LNCAP (cell line): ENCODE data around the gene TGFBRAP1.

ENCODE experiments used
- TF ChIP-seq, protein P1 (sequence below): fragments of 450-650 bp; IDR thresholded peaks from 2 replicates; pipeline ENCODE4 v1.5.1; 2017; ENCODE audit warnings: mild to moderate bottlenecking

TGFBRAP1 gene

GRCh38 chr2:105249181-105249580 lies 80.4 kb downstream of the TGFBRAP1 start:
- TF ChIP-seq, protein P1, sequence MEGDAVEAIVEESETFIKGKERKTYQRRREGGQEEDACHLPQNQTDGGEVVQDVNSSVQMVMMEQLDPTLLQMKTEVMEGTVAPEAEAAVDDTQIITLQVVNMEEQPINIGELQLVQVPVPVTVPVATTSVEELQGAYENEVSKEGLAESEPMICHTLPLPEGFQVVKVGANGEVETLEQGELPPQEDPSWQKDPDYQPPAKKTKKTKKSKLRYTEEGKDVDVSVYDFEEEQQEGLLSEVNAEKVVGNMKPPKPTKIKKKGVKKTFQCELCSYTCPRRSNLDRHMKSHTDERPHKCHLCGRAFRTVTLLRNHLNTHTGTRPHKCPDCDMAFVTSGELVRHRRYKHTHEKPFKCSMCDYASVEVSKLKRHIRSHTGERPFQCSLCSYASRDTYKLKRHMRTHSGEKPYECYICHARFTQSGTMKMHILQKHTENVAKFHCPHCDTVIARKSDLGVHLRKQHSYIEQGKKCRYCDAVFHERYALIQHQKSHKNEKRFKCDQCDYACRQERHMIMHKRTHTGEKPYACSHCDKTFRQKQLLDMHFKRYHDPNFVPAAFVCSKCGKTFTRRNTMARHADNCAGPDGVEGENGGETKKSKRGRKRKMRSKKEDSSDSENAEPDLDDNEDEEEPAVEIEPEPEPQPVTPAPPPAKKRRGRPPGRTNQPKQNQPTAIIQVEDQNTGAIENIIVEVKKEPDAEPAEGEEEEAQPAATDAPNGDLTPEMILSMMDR = no peak

GRCh38 chr2:105248316-105249070 lies 81.0 kb downstream of the TGFBRAP1 start:
- TF ChIP-seq, protein P1 = no peak

DNA sequence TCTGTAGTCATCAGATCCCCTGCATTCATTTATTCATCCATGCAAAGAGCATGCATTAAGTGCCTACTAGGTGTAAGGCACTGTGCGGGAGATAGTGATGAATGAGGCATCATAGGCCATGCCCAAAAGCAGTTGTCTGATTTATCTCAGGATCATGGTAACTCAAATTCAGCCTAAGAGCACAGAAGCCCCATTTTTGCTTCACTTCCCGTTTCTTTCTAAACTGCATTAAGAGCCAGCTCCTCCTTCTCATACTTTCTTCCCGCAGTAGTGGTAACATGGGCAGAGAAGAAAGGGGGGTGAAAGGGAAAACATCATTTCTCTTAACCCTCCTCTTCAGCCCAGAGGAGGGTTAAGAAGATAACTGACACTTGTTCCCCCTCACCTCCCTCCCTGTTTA lies 85.1 kb downstream of the TGFBRAP1 start:
- TF ChIP-seq, protein P1 = no peak

GRCh38 chr2:105243961-105244360 lies 85.6 kb downstream of the TGFBRAP1 start:
- TF ChIP-seq, protein P1 = no peak

DNA sequence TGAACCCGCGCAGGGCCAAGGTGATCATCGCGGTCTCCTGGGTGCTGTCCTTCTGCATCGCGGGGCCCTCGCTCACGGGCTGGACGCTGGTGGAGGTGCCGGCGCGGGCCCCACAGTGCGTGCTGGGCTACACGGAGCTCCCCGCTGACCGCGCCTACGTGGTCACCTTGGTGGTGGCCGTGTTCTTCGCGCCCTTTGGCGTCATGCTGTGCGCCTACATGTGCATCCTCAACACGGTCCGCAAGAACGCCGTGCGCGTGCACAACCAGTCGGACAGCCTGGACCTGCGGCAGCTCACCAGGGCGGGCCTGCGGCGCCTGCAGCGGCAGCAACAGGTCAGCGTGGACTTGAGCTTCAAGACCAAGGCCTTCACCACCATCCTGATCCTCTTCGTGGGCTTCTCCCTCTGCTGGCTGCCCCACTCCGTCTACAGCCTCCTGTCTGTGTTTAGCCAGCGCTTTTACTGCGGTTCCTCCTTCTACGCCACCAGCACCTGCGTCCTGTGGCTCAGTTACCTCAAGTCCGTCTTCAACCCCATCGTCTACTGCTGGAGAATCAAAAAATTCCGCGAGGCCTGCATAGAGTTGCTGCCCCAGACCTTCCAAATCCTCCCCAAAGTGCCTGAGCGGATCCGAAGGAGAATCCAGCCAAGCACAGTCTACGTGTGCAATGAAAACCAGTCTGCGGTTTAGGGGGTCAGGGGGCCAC lies 87.1 kb downstream of the TGFBRAP1 start:
- TF ChIP-seq, protein P1 = no peak

DNA sequence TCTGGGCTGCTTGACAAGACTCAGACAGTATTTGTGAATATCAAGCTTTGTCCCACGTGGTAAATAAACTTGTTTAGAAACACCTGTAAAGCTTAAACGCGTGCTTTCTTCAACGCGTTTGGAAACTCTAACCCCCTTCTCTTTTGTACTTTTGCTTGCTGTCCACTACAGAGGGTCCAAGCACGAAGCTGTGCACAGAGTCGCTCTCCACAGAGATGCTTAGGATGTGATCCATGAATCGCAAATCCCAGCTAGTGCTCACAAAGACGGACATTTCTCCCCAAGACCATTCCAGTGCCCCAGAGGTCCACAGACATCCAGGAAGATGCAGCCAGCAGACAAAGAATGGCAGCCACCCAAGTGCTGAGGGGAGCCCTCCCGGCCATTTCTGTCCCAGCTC lies 88.1 kb downstream of the TGFBRAP1 start, which contains the start of gene GPR45:
GPR45 (plus strand) TSS at position 301 of the 400 bp plus-strand sequence. CDS start 116 bp downstream, outside the sequence.
- TF ChIP-seq, protein P1 = no peak

GRCh38 chr2:105239924-105240323 lies 89.6 kb downstream of the TGFBRAP1 start:
- TF ChIP-seq, protein P1 = no peak
